PC-3 (cell line): ENCODE data around the gene JARID2. TPM values are rescaled to one million over a fixed set of nuclear protein-coding genes. Genes with fewer than 3 reads are reported as not detected.

Experiments
- ATAC-seq: fragments of 200-7000 bp; cut with Tn5 transposase; 2 replicates; pipeline ENCODE4 v1.9.1; 2020; ENCODE audit warnings: mild to moderate bottlenecking, moderate library complexity
- BruUV-seq: library from RNA; stranded (reverse); fragments of 400-500 nt; replicated peaks from 2 replicates; lab custom pipeline; 2021; lab: Mats Ljungman, UMichigan
- CTCF ChIA-PET: fragments of 300-600 bp; sonication (Branson Sonifier 250); formaldehyde crosslinking; loops from one replicate; lab custom pipeline; 2022; ENCODE audit warnings: antibody characterized with exemption; lab: Charles Lee
- POLR2A ChIA-PET: fragments of 300-600 bp; sonication (Branson Sonifier 250); formaldehyde crosslinking; loops from one replicate; lab custom pipeline; 2022; ENCODE audit warnings: antibody characterized with exemption; ENCODE audit not compliant: unreplicated experiment; lab: Charles Lee
- DNase-seq: peaks from one replicate; pipeline ENCODE4 v3.0.0-alpha.2; 2015
- H2AFZ ChIP-seq: fragments of 300-600 bp; sonication (generic); 2 replicates; pipeline ENCODE4 v1.6.0; 2016; ENCODE audit warnings: antibody characterized with exemption, low read length
- H3F3A ChIP-seq: fragments of 300-600 bp; sonication (generic); one replicate; pipeline ENCODE4 v1.6.0; 2017; ENCODE audit warnings: antibody characterized with exemption, low read length, control low read depth, mild to moderate bottlenecking; ENCODE audit not compliant: unreplicated experiment
- H3K27ac ChIP-seq: fragments of 300-600 bp; sonication (generic); 2 replicates; pipeline ENCODE4 v1.5.1; 2016; ENCODE audit warnings: mild to moderate bottlenecking, low read length
- H3K27me3 ChIP-seq: fragments of 300-600 bp; sonication (generic); 2 replicates; pipeline ENCODE4 v1.6.1; 2016; ENCODE audit warnings: low read length, mixed read lengths
- H3K36me3 ChIP-seq: fragments of 300-600 bp; sonication (generic); 2 replicates; pipeline ENCODE4 v1.6.1; 2016; ENCODE audit warnings: low read depth, mixed run types, low read length, mixed read lengths
- H3K4me1 ChIP-seq: fragments of 300-600 bp; sonication (generic); 2 replicates; pipeline ENCODE4 v1.5.1; 2016; ENCODE audit warnings: low read length; ENCODE audit not compliant: insufficient read depth
- H3K4me2 ChIP-seq: fragments of 300-600 bp; sonication (generic); 2 replicates; pipeline ENCODE4 v1.6.0; 2016; ENCODE audit warnings: low read length
- H3K4me3 ChIP-seq: fragments of 300-600 bp; sonication (generic); 2 replicates; pipeline ENCODE4 v1.5.1; 2016; ENCODE audit warnings: mild to moderate bottlenecking, low read length, mixed read lengths
- H3K79me2 ChIP-seq: fragments of 300-600 bp; sonication (generic); 2 replicates; pipeline ENCODE4 v1.6.1; 2017; ENCODE audit warnings: low read length, mixed read lengths
- H3K9ac ChIP-seq: fragments of 300-600 bp; sonication (generic); 2 replicates; pipeline ENCODE4 v1.6.0; 2016; ENCODE audit warnings: mild to moderate bottlenecking, low read length
- H3K9me2 ChIP-seq: fragments of 300-600 bp; sonication (generic); replicated peaks from 2 replicates; pipeline ENCODE4 v1.6.1; 2016; ENCODE audit warnings: mixed run types, low read length, mixed read lengths
- H3K9me3 ChIP-seq: fragments of 300-600 bp; sonication (generic); 2 replicates; pipeline ENCODE4 v1.6.1; 2016; ENCODE audit warnings: low read length, mixed read lengths
- H4K20me1 ChIP-seq: fragments of 300-600 bp; sonication (generic); 2 replicates; pipeline ENCODE4 v1.6.1; 2016; ENCODE audit warnings: low read length, mixed read lengths
- CTCF ChIP-seq: fragments of 300-600 bp; sonication (generic); conservative IDR thresholded peaks from 2 replicates; pipeline ENCODE4 v1.5.1; 2017; ENCODE audit warnings: antibody characterized with exemption, low read depth, mild to moderate bottlenecking, low read length
- EZH2 ChIP-seq: fragments of 300-600 bp; sonication (generic); IDR thresholded peaks from one replicate; pipeline ENCODE4 v1.6.1; 2017; ENCODE audit warnings: antibody characterized with exemption, mild to moderate bottlenecking, low read length; ENCODE audit not compliant: unreplicated experiment
- EZH2phosphoT487 ChIP-seq: fragments of 300-600 bp; sonication (generic); IDR thresholded peaks from 2 replicates; pipeline ENCODE4 v1.6.1; 2018; ENCODE audit warnings: mild to moderate bottlenecking, antibody characterized with exemption, low read length, borderline replicate concordance
- intact Hi-C: fragments of 100-400 bp; cut with micrococcal nuclease; formaldehyde crosslinking; loops from 2 replicates; pipeline ENCODE4 v1.9.0; 2023
- total RNA-seq: library from RNA; depleted of rRNA; stranded (reverse); fragments of >200 nt; gene quantifications from 2 replicates; pipeline ENCODE4 v1.2.3, GENCODE V29; 2014

The JARID2 gene
- total RNA-seq, 1 experiment from 2014 or later: 11.0 TPM

GRCh38 chr6:15356179-15356578, 110.3 kb downstream of the JARID2 start:
- no peak overlapping the region for H3K9ac ChIP-seq
- H3K4me1 ChIP-seq: peaks cover 30% of the 10 kb centered on the region

GRCh38 chr6:15356937-15357336, 111.1 kb downstream of the JARID2 start:
- H3K4me2 ChIP-seq: no peak overlapping the region
- H2AFZ ChIP-seq: no peak overlapping the region
- no peaks in the 10 kb centered on the region for H3K9me3 ChIP-seq

More at GRCh38 chr6:15356179-15356578, 110.3 kb downstream of the JARID2 start:
- no TSS peak for BruUV-seq
- Histone ChIP-seq H2AFZ (no peak overlapping the region), H3K4me2 (no peak overlapping the region), H3K9me3 (no peaks in the 10 kb centered on the region), H3F3A (no peaks in the 10 kb centered on the region), H3K36me3 (no peaks in the 10 kb centered on the region), H3K79me2 (peaks cover 90% of the 10 kb centered on the region), H3K27me3 (no peaks in the 10 kb centered on the region), H3K9me2 (no peaks in the 10 kb centered on the region), H4K20me1 (peaks cover 13% of the 10 kb centered on the region; the same call in 1 of the 2 replicates), H3K4me3 (no peak overlapping the region), H3K27ac (no peak overlapping the region)
- ATAC-seq: no peak
- DNase-seq: no peak
- no peak for TF ChIP-seq CTCF
- no peak for TF ChIP-seq EZH2
- no peak for TF ChIP-seq EZH2phosphoT487
- ChIA-PET POLR2A (no interaction called here), CTCF (no interaction called here)
- intact Hi-C loops: no loop called here

More at GRCh38 chr6:15356937-15357336, 111.1 kb downstream of the JARID2 start:
- Histone ChIP-seq H3K4me1 (peaks cover 24% of the 10 kb centered on the region), H3K79me2 (peaks cover 90% of the 10 kb centered on the region), H3K4me3 (no peak overlapping the region), H3F3A (no peaks in the 10 kb centered on the region), H3K36me3 (no peaks in the 10 kb centered on the region), H3K9ac (no peak overlapping the region), H3K9me2 (no peaks in the 10 kb centered on the region), H4K20me1 (peaks cover 6% of the 10 kb centered on the region; the same call in 1 of the 2 replicates), H3K27me3 (no peaks in the 10 kb centered on the region), H3K27ac (no peak overlapping the region)
- no peak for ATAC-seq
- DNase-seq: no peak
- TF ChIP-seq CTCF: no peak
- TF ChIP-seq EZH2: no peak
- TF ChIP-seq EZH2phosphoT487: no peak
- ChIA-PET CTCF (no interaction called here), POLR2A (no interaction called here)
- intact Hi-C loops: no loop called here
- BruUV-seq: no TSS peak
